ENCODE data around the gene RORC. TPM values are rescaled to one million over a fixed set of nuclear protein-coding genes. Genes with fewer than 3 reads are reported as not detected.

Gene RORC
- total RNA-seq, 1 donor from 2014 or later, result not detected

DNA sequence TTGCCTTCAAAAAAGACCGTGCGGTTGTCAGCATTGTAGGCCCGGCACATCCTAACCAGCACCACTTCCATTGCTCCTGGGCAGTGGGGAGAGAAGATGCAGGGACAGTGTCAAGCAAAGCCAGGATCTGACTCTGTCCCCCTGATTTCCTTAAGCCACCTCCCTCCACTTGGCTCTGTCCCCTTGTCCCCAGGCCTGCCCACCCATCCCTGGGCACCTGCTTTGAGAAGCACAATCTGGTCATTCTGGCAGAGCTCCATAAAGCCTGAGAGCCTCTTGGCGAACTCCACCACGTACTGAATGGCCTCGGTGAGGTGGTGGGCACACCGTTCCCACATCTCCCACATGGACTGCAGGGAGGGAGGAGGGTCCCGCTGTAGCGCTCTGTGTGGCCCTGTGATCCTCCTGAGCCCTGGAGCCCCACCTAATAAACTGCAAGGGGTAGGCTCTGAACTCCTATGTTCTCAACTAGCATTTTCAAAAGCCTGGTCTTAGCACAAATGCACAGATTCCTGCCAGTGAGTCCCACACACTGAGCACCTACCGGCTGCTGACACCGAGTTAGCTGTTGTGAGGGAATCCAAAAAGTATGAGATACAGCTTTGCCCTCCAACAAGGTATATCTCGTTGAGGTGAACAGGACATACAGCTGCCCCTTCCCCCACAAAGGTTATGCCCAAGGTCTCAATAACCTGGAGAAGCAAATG lies 18.2 kb downstream of the RORC start:
- no peak overlapping the region for H3K9ac ChIP-seq (ENCODE audit: low read length)
- no peak for TF ChIP-seq EZH2 (IDR thresholded peaks at IDR 0.05; ENCODE audit: insufficient read depth, low read length)
- TF ChIP-seq, protein P1, sequence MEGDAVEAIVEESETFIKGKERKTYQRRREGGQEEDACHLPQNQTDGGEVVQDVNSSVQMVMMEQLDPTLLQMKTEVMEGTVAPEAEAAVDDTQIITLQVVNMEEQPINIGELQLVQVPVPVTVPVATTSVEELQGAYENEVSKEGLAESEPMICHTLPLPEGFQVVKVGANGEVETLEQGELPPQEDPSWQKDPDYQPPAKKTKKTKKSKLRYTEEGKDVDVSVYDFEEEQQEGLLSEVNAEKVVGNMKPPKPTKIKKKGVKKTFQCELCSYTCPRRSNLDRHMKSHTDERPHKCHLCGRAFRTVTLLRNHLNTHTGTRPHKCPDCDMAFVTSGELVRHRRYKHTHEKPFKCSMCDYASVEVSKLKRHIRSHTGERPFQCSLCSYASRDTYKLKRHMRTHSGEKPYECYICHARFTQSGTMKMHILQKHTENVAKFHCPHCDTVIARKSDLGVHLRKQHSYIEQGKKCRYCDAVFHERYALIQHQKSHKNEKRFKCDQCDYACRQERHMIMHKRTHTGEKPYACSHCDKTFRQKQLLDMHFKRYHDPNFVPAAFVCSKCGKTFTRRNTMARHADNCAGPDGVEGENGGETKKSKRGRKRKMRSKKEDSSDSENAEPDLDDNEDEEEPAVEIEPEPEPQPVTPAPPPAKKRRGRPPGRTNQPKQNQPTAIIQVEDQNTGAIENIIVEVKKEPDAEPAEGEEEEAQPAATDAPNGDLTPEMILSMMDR (IDR thresholded peaks at IDR 0.05; ENCODE audit: insufficient read depth, low read depth, low read length), result no peak
- no peaks in the 10 kb centered on the region for H3K4me1 ChIP-seq (ENCODE audit: insufficient read depth, low read length)
- H3K4me1 Mint-ChIP-seq (ENCODE audit: low read depth, unreplicated experiment), result peaks cover 11% of the 10 kb centered on the region
- DNase-seq (ENCODE audit: low read depth), result no peak
- H3K4me3 Mint-ChIP-seq (ENCODE audit: unreplicated experiment), result no peak overlapping the region
- no peak for FAIRE-seq
- peaks cover 1% of the 10 kb centered on the region for H3K9me3 Mint-ChIP-seq (ENCODE audit: unreplicated experiment)
- no peaks in the 10 kb centered on the region for H4K20me1 ChIP-seq (ENCODE audit: insufficient read depth, low read length)
- H3K4me3 ChIP-seq (ENCODE audit: insufficient read depth, low read depth, low read length), result no peak overlapping the region
- H3K4me2 ChIP-seq (ENCODE audit: low read length), result no peak overlapping the region
- no peaks in the 10 kb centered on the region for H3K36me3 ChIP-seq (ENCODE audit: insufficient read depth, low read length)
- no peak overlapping the region for H2AFZ ChIP-seq (ENCODE audit: low read depth, low read length)
- no peak overlapping the region for H3K27ac ChIP-seq (ENCODE audit: low read depth, low read length)
- H3K27me3 ChIP-seq (ENCODE audit: insufficient read depth, low read length), result peaks cover 25% of the 10 kb centered on the region
- H3K79me2 ChIP-seq (ENCODE audit: insufficient read depth, low read length), result no peaks in the 10 kb centered on the region
- H3K9me3 ChIP-seq (ENCODE audit: insufficient read depth, low read depth, low read length), result no peaks in the 10 kb centered on the region
- H3K27me3 Mint-ChIP-seq (ENCODE audit: low read depth, unreplicated experiment), result peaks cover 60% of the 10 kb centered on the region
- peak overlapping the region; percentile 41 for H3K27ac Mint-ChIP-seq (ENCODE audit: unreplicated experiment)
- no peaks in the 10 kb centered on the region for H3K36me3 Mint-ChIP-seq (ENCODE audit: low read depth, unreplicated experiment)

DNA sequence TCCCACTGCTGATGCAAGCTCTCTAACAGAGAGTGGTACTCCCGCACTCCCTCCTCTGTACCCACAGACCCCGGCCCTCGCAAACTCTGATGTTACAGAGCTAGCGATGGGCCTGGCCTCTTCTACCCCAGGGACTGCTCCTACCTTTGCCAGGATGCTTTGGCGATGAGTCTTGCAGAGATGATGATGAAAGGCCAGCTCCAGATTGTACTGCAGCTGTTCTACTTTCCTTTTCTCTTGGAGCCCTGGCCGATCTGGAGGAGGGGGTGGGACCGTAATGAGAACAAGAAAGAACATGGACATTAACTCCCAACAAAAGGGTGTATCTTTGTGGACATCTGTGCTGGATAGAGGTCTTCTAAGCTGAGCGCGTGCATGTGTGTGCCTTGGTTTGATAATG lies 20.4 kb downstream of the RORC start:
- H3K79me2 ChIP-seq (ENCODE audit: insufficient read depth, low read length), result no peaks in the 10 kb centered on the region
- H4K20me1 ChIP-seq (ENCODE audit: insufficient read depth, low read length), result no peaks in the 10 kb centered on the region
- TF ChIP-seq EZH2 (IDR thresholded peaks at IDR 0.05; ENCODE audit: insufficient read depth, low read length), result no peak
- TF ChIP-seq, protein P1 (IDR thresholded peaks at IDR 0.05; ENCODE audit: insufficient read depth, low read depth, low read length), result no peak
- H3K4me3 ChIP-seq (ENCODE audit: insufficient read depth, low read depth, low read length), result no peak overlapping the region
- peaks cover 42% of the 10 kb centered on the region for H3K27me3 ChIP-seq (ENCODE audit: insufficient read depth, low read length)
- Mint-ChIP-seq H3K4me1 (ENCODE audit: low read depth, unreplicated experiment) (peaks cover 11% of the 10 kb centered on the region), H3K4me3 (ENCODE audit: unreplicated experiment) (no peak overlapping the region), H3K36me3 (ENCODE audit: low read depth, unreplicated experiment) (no peaks in the 10 kb centered on the region), H3K9me3 (ENCODE audit: unreplicated experiment) (peaks cover 1% of the 10 kb centered on the region), H3K27me3 (ENCODE audit: low read depth, unreplicated experiment) (peaks cover 55% of the 10 kb centered on the region), H3K27ac (ENCODE audit: unreplicated experiment) (peak overlapping the region; percentile 60)
- no peak overlapping the region for H3K27ac ChIP-seq (ENCODE audit: low read depth, low read length)
- no peak overlapping the region for H2AFZ ChIP-seq (ENCODE audit: low read depth, low read length)
- H3K9ac ChIP-seq (ENCODE audit: low read length), result no peak overlapping the region
- no peak overlapping the region for H3K4me2 ChIP-seq (ENCODE audit: low read length)
- H3K36me3 ChIP-seq (ENCODE audit: insufficient read depth, low read length), result no peaks in the 10 kb centered on the region
- DNase-seq (ENCODE audit: low read depth), result no peak
- H3K9me3 ChIP-seq (ENCODE audit: insufficient read depth, low read depth, low read length), result no peaks in the 10 kb centered on the region
- no peaks in the 10 kb centered on the region for H3K4me1 ChIP-seq (ENCODE audit: insufficient read depth, low read length)
- FAIRE-seq, result no peak

DNA sequence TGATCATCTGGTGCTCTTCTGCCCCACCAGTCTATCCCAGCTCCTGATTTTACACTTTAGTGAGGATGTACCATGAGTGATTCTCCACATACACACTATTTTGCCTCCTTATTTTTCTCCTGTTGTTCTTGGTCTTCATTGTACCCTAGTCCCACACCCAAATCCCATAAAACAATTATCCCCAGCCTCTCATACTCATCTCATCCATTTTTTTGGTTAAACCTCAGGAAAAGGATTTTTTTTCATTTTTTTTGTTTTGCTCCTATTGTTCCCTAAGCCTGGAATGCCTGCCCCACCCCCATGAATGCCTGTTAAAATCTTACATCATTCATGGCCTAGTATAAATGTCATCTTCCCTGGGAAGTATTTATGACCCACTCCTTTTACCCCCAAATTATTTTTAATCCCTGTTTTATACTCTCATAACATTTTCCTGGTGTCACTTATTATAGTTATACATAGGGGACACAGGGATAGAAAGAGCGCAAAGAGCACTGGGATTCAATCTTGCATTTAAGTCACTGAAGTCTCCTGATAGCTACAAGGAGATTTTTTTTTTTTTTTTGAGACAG lies 21.5 kb downstream of the RORC start:
- Histone ChIP-seq H2AFZ (ENCODE audit: low read depth, low read length) (no peak overlapping the region), H3K79me2 (ENCODE audit: insufficient read depth, low read length) (no peaks in the 10 kb centered on the region), H3K9ac (ENCODE audit: low read length) (no peak overlapping the region), H3K36me3 (ENCODE audit: insufficient read depth, low read length) (no peaks in the 10 kb centered on the region), H3K27me3 (ENCODE audit: insufficient read depth, low read length) (peaks cover 45% of the 10 kb centered on the region), H3K27ac (ENCODE audit: low read depth, low read length) (no peak overlapping the region), H4K20me1 (ENCODE audit: insufficient read depth, low read length) (no peaks in the 10 kb centered on the region), H3K9me3 (ENCODE audit: insufficient read depth, low read depth, low read length) (no peaks in the 10 kb centered on the region), H3K4me1 (ENCODE audit: insufficient read depth, low read length) (no peaks in the 10 kb centered on the region), H3K4me3 (ENCODE audit: insufficient read depth, low read depth, low read length) (no peak overlapping the region), H3K4me2 (ENCODE audit: low read length) (no peak overlapping the region)
- H3K9me3 Mint-ChIP-seq (ENCODE audit: unreplicated experiment), result no peaks in the 10 kb centered on the region
- FAIRE-seq (no peak), DNase-seq (ENCODE audit: low read depth) (no peak)
- peak overlapping the region; percentile 92 for H3K27ac Mint-ChIP-seq (ENCODE audit: unreplicated experiment)
- peaks cover 11% of the 10 kb centered on the region for H3K4me1 Mint-ChIP-seq (ENCODE audit: low read depth, unreplicated experiment)
- peaks cover 58% of the 10 kb centered on the region for H3K27me3 Mint-ChIP-seq (ENCODE audit: low read depth, unreplicated experiment)
- no peak overlapping the region for H3K4me3 Mint-ChIP-seq (ENCODE audit: unreplicated experiment)
- TF ChIP-seq, protein P1 (IDR thresholded peaks at IDR 0.05; ENCODE audit: insufficient read depth, low read depth, low read length), result no peak
- no peak for TF ChIP-seq EZH2 (IDR thresholded peaks at IDR 0.05; ENCODE audit: insufficient read depth, low read length)
- H3K36me3 Mint-ChIP-seq (ENCODE audit: low read depth, unreplicated experiment), result no peaks in the 10 kb centered on the region
